HUES6 (cell line): Measurements from ENCODE around the gene SLC13A3.
A peak's percentile ranks its signal among the peaks of the same experiment; 100 is the strongest.

Source experiments
- H3K27ac ChIP-seq: 2 replicates; pipeline ENCODE4 v1.7.0; 2013; ENCODE audit warnings: low read depth, mild to moderate bottlenecking, low read length, inconsistent platforms
- H3K27me3 ChIP-seq: 2 replicates; pipeline ENCODE4 v1.6.1; 2013; ENCODE audit warnings: low read length; ENCODE audit not compliant: control insufficient read depth, insufficient read depth
- H3K36me3 ChIP-seq: 2 replicates; pipeline ENCODE4 v1.6.1; 2013; ENCODE audit warnings: low read length; ENCODE audit not compliant: control insufficient read depth, insufficient read depth
- H3K4me1 ChIP-seq: 2 replicates; pipeline ENCODE4 v1.6.1; 2013; ENCODE audit warnings: low read length; ENCODE audit not compliant: control insufficient read depth, insufficient read depth
- H3K4me3 ChIP-seq: 2 replicates; pipeline ENCODE4 v1.5.1; 2013; ENCODE audit warnings: low read depth, low read length
- H3K9ac ChIP-seq: one replicate; pipeline ENCODE4 v1.6.1; 2013; ENCODE audit warnings: mild to moderate bottlenecking, low read length
- H3K9me3 ChIP-seq: 2 replicates; pipeline ENCODE4 v1.6.1; 2013; ENCODE audit warnings: low read depth, low read length; ENCODE audit not compliant: control insufficient read depth, insufficient read depth

SLC13A3 gene

DNA sequence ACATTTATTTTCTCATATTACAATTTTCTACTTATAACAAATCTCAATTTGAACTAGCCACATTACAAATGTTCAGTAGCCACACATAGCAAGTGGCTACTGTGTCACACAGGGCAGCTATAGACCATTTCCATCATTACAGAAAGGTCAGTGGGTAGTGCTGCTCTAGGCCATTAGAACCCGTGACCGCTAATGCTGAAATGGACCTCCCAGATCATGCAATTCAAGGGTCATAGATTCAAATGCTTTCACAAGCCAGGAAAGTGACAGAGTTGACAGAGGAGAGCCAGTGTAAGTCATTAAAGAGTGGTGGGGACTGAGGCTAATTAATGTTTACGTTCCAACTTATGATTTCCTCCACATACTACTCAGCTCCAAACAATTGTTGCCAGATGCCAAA lies 97.3 kb downstream of the SLC13A3 start:
- no peaks in the 10 kb centered on the region for H3K36me3 ChIP-seq
- no peak overlapping the region for H3K27ac ChIP-seq
- no peaks in the 10 kb centered on the region for H3K27me3 ChIP-seq
- H3K9me3 ChIP-seq = no peaks in the 10 kb centered on the region
- H3K4me1 ChIP-seq = peaks cover 51% of the 10 kb centered on the region
- no peak overlapping the region for H3K9ac ChIP-seq
- no peak overlapping the region for H3K4me3 ChIP-seq

DNA sequence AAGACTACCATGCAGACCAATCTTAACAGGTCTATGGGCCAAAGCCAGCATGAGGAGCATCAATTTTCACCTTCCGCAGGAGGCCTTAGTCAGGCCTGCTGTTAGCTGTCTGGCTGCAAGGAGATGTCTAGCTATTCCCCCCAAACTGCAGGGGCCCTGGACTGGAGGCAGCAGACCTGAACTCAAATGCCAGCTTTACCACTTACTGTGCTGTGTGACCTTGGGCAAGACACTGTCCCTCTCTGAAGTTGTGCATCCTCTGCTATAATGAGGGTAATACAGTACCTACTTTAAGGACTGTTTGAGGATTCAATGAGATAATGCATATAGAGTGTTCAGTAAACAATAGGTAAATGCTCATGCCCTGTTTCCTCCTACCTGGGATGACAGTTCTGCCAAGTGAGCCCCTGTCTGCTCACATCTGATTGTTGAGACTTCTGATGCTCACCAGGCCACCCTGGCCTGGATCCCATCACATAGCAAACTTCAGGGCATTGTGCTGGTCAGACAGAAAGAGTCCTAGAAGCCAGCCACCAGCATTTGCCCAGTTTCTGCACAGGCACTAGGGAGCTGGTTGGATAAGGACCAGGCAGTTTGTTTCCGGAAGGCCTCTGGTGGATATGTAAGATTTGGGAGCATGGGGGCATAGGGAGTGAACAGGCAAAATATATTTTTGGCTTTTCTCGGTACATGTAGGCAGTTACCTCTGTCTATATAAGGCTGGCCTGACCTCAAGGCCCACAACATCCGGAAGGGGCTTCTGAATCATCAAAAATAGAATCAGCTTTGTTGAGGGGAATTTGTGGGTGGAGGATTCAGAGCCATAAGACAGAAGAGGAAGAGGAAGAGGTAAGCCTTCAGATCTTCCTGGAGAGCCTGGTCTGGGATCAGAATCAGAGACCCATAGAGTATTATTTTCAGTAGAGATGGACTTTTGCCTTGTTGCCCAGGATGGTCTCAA lies 98.5 kb downstream of the SLC13A3 start:
- Histone ChIP-seq H3K27me3 (no peaks in the 10 kb centered on the region), H3K36me3 (no peaks in the 10 kb centered on the region), H3K9me3 (no peaks in the 10 kb centered on the region), H3K4me3 (no peak overlapping the region), H3K27ac (peak overlapping the region; percentile 72; the same call in 1 of the 2 replicates), H3K4me1 (peaks cover 48% of the 10 kb centered on the region), H3K9ac (no peak overlapping the region)

DNA sequence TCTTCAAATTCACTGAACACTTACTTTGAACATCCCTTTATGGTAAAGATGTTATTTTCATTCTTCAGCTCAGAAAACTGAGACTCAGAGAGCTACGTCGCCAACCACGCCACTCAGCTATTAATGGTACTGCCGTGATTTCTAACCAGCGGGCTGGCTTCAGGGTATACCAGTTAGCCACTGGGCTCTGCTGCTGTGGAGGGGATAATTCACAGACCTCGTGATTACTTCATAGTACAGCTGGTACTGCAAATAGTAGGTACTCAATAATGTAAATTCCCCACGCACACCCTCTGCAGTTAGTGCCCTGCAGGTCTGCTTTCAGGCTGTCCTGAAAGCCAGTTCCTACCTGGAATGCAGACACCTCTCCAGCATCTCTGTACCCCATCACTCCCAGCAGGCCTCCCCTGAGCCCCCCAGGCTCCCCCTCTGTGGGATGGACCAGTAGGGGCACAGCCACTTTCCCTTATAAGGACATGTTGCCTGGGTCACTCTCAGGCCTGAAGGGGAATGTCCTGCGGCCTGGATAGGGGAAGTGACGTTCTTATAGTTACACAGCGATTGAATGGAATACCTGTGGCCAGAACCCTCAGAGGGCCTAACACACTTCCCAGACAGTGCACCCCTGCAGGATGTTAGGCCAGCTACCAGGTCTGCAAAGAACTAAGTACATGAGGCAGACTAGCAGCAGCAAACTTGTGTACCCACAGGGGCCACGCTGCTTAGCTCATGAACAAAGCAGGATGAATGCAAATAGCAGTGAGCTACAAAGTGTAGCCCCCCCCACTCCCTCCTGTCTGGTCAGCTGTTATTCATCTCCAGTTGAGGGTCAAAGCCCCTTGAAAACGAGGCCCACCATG lies 99.5 kb downstream of the SLC13A3 start:
- Histone ChIP-seq H3K4me3 (no peak overlapping the region), H3K9me3 (no peaks in the 10 kb centered on the region), H3K36me3 (no peaks in the 10 kb centered on the region), H3K4me1 (peaks cover 43% of the 10 kb centered on the region), H3K27me3 (no peaks in the 10 kb centered on the region), H3K27ac (peak overlapping the region; percentile 72), H3K9ac (peak overlapping the region; percentile 57)

DNA sequence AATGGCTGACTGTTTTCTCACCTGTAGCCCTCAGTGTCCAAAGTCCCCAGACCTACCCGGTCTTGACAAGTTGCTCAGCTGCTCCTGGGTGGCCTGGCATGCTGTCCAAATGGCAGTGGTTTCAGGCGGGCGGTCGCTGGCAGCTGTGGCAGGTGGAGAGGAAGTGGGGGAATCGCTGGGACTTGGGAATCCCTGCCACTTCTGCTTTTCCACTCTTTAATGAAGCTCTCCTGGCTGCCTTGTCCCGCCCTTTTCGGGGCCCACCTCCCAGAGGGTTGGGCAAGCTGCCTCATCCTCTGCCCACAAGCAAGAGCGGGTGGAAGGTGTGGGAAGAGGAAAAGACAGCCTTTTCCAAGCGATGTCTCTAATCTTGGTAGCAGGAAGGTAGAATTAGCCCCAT lies 100.8 kb downstream of the SLC13A3 start, which contains the start of gene OCSTAMP:
Gene OCSTAMP, minus strand, starts transcription at position 194 of the 400 bp plus-strand sequence. Its CDS starts 94 bp downstream, at position 100.
- H3K9me3 ChIP-seq = no peaks in the 10 kb centered on the region
- H3K4me3 ChIP-seq = no peak within 1 kb of the TSS
- no peaks in the 10 kb centered on the region for H3K27me3 ChIP-seq
- H3K9ac ChIP-seq = peak within 1 kb of the TSS; percentile 3
- no peaks in the 10 kb centered on the region for H3K36me3 ChIP-seq
- peak within 1 kb of the TSS; percentile 72; the same call in 1 of the 2 replicates for H3K27ac ChIP-seq
- H3K4me1 ChIP-seq = peaks cover 40% of the 10 kb centered on the region

GRCh38 chr20:46549188-46549972 lies 101.9 kb downstream of the SLC13A3 start:
- Histone ChIP-seq H3K4me3 (no peak overlapping the region), H3K9ac (no peak overlapping the region), H3K36me3 (no peaks in the 10 kb centered on the region), H3K9me3 (no peaks in the 10 kb centered on the region), H3K27me3 (no peaks in the 10 kb centered on the region), H3K27ac (no peak overlapping the region), H3K4me1 (peaks cover 29% of the 10 kb centered on the region)

DNA sequence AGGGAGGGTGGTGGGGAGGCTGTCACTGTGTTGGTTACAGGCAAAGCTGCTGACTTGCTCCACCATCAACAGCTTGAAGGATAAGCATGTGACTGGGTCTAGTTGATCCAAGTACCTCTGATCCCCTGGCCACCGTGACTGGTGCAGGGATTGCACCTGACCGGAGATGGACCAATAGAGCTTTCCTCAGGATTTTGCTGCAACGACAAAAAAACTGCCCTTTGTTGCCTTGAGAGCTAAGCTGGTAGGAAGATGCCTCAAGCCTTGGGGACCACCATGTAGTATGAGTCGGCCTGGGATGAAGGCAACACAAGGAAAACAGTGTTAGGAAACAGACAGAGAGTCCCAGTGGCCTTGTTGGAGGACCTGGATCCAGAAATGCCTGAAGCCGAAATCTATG lies 102.6 kb downstream of the SLC13A3 start:
- H3K9me3 ChIP-seq = no peaks in the 10 kb centered on the region
- peaks cover 25% of the 10 kb centered on the region for H3K4me1 ChIP-seq
- no peaks in the 10 kb centered on the region for H3K27me3 ChIP-seq
- no peaks in the 10 kb centered on the region for H3K36me3 ChIP-seq
- H3K9ac ChIP-seq = no peak overlapping the region
- H3K27ac ChIP-seq = no peak overlapping the region
- no peak overlapping the region for H3K4me3 ChIP-seq

GRCh38 chr20:46547995-46548394 lies 103.3 kb downstream of the SLC13A3 start:
- H3K27ac ChIP-seq = no peak overlapping the region
- H3K9me3 ChIP-seq = no peaks in the 10 kb centered on the region
- H3K9ac ChIP-seq = no peak overlapping the region
- H3K27me3 ChIP-seq = no peaks in the 10 kb centered on the region
- H3K36me3 ChIP-seq = no peaks in the 10 kb centered on the region
- H3K4me3 ChIP-seq = no peak overlapping the region
- peaks cover 21% of the 10 kb centered on the region for H3K4me1 ChIP-seq

DNA sequence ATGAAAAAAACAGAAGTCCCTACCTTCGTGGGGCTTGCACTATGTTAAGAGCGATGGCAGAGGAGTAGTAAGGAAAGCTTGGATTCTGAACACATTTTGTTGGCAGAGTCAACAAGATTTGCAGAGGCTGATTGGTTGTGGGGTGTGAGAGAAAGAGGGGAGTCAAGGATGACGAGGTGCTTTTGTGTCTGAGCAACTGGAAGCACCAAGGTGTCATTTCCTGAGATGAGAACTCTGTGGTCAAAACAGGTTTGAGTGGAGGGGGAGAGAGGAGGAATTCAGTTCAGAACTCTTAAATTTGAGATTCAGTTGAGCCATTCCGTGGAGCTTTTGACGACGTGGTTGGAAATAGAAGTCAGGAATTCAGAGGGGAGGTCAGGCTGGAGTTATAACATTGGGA lies 104.3 kb downstream of the SLC13A3 start:
- no peak overlapping the region for H3K27ac ChIP-seq
- no peaks in the 10 kb centered on the region for H3K27me3 ChIP-seq
- H3K4me1 ChIP-seq = peaks cover 11% of the 10 kb centered on the region
- no peaks in the 10 kb centered on the region for H3K36me3 ChIP-seq
- no peak overlapping the region for H3K9ac ChIP-seq
- no peaks in the 10 kb centered on the region for H3K9me3 ChIP-seq
- H3K4me3 ChIP-seq = no peak overlapping the region

DNA sequence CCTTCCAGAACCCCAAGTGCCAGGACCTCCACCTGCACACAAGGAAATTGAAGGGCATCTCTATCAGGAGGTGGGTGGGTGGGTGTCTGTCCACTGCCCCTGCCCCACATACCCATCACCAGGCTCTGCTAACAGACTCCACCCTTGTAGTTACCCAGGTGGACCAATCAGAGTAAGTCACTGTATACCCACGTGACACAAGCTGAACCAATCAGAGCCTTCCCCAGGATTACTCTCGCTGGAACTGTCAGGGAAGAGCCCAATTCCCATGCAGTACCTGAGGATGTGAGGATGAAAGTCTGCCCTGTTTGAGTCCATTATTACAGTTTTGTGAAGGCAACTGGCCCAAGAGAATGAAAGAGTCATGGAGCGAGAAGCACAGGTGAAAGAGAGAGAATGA lies 105.0 kb downstream of the SLC13A3 start:
- no peaks in the 10 kb centered on the region for H3K36me3 ChIP-seq
- no peak overlapping the region for H3K4me3 ChIP-seq
- H3K9ac ChIP-seq = no peak overlapping the region
- H3K27ac ChIP-seq = no peak overlapping the region
- H3K27me3 ChIP-seq = no peaks in the 10 kb centered on the region
- peaks cover 5% of the 10 kb centered on the region; the same call in 1 of the 2 replicates for H3K4me1 ChIP-seq
- no peaks in the 10 kb centered on the region for H3K9me3 ChIP-seq

DNA sequence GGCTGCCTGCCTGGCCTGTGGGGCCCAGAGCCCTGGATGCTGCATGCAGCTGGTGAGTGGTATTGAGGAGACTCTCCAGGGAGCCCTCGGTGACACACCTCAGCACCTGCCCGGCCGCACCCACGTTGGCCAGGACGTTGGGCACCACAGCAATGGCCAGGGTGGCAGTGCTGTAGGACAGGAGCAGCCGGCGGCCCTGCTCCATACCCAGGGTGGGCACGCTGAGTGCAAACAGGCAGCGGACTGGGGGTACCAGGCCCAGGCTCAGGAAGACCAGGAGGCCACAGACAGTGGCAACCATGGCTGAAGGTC lies 105.5 kb downstream of the SLC13A3 start:
- H3K27me3 ChIP-seq = no peaks in the 10 kb centered on the region
- H3K9me3 ChIP-seq = no peaks in the 10 kb centered on the region
- H3K27ac ChIP-seq = no peak overlapping the region
- peaks cover 5% of the 10 kb centered on the region; the same call in 1 of the 2 replicates for H3K4me1 ChIP-seq
- H3K36me3 ChIP-seq = no peaks in the 10 kb centered on the region
- H3K9ac ChIP-seq = no peak overlapping the region
- H3K4me3 ChIP-seq = no peak overlapping the region
